Hepatocyte (in vitro differentiated cells): ENCODE data around the gene HK2. TPM values are rescaled to one million over a fixed set of nuclear protein-coding genes. Genes with fewer than 3 reads are reported as not detected.

Experiments
- DNase-seq: peaks from one replicate; pipeline ENCODE4 v3.0.0-alpha.2; 2016; ENCODE audit warnings: low spot score
- H2AFZ ChIP-seq: fragments of 200-600 bp; sonication (generic); 2 replicates; pipeline ENCODE4 v1.6.0; 2016; ENCODE audit warnings: antibody characterized with exemption, mild to moderate bottlenecking
- H3K27ac ChIP-seq: fragments of 200-600 bp; sonication (generic); 2 replicates; pipeline ENCODE4 v1.5.1; 2016; ENCODE audit warnings: mild to moderate bottlenecking
- H3K27me3 ChIP-seq: fragments of 200-600 bp; sonication (generic); 2 replicates; pipeline ENCODE4 v1.6.1; 2016
- H3K36me3 ChIP-seq: fragments of 200-600 bp; sonication (generic); replicated peaks from 2 replicates; pipeline ENCODE4 v1.5.1; 2016; ENCODE audit warnings: low read depth; ENCODE audit not compliant: insufficient read depth
- H3K4me1 ChIP-seq: fragments of 200-600 bp; sonication (generic); 2 replicates; pipeline ENCODE4 v1.5.1; 2016; ENCODE audit warnings: mild to moderate bottlenecking, moderate library complexity; ENCODE audit not compliant: insufficient read depth
- H3K4me2 ChIP-seq: fragments of 200-600 bp; sonication (generic); 2 replicates; pipeline ENCODE4 v1.6.0; 2016
- H3K4me3 ChIP-seq: fragments of 200-600 bp; sonication (generic); 2 replicates; pipeline ENCODE4 v1.5.1; 2016; ENCODE audit warnings: mild to moderate bottlenecking
- H3K79me2 ChIP-seq: fragments of 200-600 bp; sonication (generic); 2 replicates; pipeline ENCODE4 v1.6.0; 2017; ENCODE audit warnings: mild to moderate bottlenecking
- H3K9me2 ChIP-seq: fragments of 200-600 bp; sonication (generic); replicated peaks from 2 replicates; pipeline ENCODE4 v1.6.0; 2017; ENCODE audit warnings: mild to moderate bottlenecking; ENCODE audit not compliant: insufficient read depth
- H3K9me3 ChIP-seq: fragments of 200-600 bp; sonication (generic); 2 replicates; pipeline ENCODE4 v1.5.1; 2016; ENCODE audit warnings: low read depth, mild to moderate bottlenecking
- H4K20me1 ChIP-seq: fragments of 200-600 bp; sonication (generic); 2 replicates; pipeline ENCODE4 v1.6.0; 2016; ENCODE audit warnings: mild to moderate bottlenecking; ENCODE audit not compliant: insufficient read depth, poor library complexity, severe bottlenecking
- CTCF ChIP-seq: fragments of 200-600 bp; sonication (generic); IDR thresholded peaks from 2 replicates; pipeline ENCODE4 v1.5.1; 2016; ENCODE audit warnings: antibody characterized with exemption, mild to moderate bottlenecking; ENCODE audit not compliant: poor library complexity
- EZH2 ChIP-seq: fragments of 200-600 bp; sonication (generic); IDR thresholded peaks from 2 replicates; pipeline ENCODE4 v1.6.1; 2016; ENCODE audit warnings: antibody characterized with exemption, mild to moderate bottlenecking, borderline replicate concordance
- EZH2phosphoT487 ChIP-seq: fragments of 200-600 bp; sonication (generic); IDR thresholded peaks from one replicate; pipeline ENCODE4 v1.6.1; 2018; ENCODE audit warnings: antibody characterized with exemption, mild to moderate bottlenecking, low read depth, moderate library complexity; ENCODE audit not compliant: unreplicated experiment, severe bottlenecking
- WGBS: methylation state at CpG from one replicate; pipeline ENCODE4 v1.1.6; 2016; ENCODE audit warnings: low lambda C conversion rate; ENCODE audit errors: missing lambda C conversion rate; 5-methylcytosine and 5-hydroxymethylcytosine counted together
- polyA plus RNA-seq: library from polyadenylated mRNA; unstranded; fragments of >200 nt; fragmentation: Nextera tagmentation; extraction: Ambion mirVana; gene quantifications from 2 replicates; pipeline ENCODE4 v1.2.1, GENCODE V29; 2016
- total RNA-seq: library from RNA; depleted of rRNA; stranded (reverse); fragments of >200 nt; gene quantifications from 2 replicates; pipeline ENCODE4 v1.2.3, GENCODE V29; 2014

HK2 gene
- total and polyA plus RNA-seq, 2 experiments from 2014 or later, result 25.4 to 25.6 TPM

DNA sequence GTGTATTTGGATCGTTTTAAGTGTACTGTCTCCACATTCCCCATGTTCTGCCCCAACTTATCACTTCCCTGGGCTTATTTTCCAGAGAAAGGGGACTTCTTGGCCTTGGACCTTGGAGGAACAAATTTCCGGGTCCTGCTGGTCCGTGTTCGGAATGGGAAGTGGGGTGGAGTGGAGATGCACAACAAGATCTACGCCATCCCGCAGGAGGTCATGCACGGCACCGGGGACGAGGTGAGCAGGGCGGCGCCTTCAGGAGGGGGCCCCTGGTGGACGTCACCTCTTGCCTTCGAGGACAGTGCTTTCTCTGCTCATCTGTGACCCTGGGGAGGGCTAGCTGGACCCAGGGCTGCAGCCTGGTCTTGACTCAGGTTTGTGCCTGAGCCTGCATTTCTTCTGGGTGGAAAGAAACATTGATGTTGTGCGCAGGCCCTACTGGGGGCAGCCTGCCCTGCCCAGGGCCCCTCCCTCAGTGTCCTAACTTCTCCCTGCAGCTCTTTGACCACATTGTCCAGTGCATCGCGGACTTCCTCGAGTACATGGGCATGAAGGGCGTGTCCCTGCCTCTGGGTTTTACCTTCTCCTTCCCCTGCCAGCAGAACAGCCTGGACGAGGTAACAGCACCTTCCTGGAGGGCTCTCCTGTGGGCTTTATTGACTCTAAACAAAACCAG is 47.8 kb downstream of the HK2 start:
- no peak overlapping the region for H3K27ac ChIP-seq
- no peaks in the 10 kb centered on the region for H3K9me2 ChIP-seq
- no peaks in the 10 kb centered on the region for H3K4me1 ChIP-seq
- no peaks in the 10 kb centered on the region for H3K27me3 ChIP-seq
- H3K4me3 ChIP-seq, result no peak overlapping the region
- no peaks in the 10 kb centered on the region for H3K36me3 ChIP-seq
- no peak for TF ChIP-seq EZH2
- no peak for TF ChIP-seq EZH2phosphoT487
- TF ChIP-seq CTCF, result no peak
- no peaks in the 10 kb centered on the region for H3K9me3 ChIP-seq
- no peak overlapping the region for H3K4me2 ChIP-seq
- H3K79me2 ChIP-seq, result no peaks in the 10 kb centered on the region
- no peak overlapping the region for H2AFZ ChIP-seq
- H4K20me1 ChIP-seq, result no peaks in the 10 kb centered on the region
- WGBS, result 95% methylated on average over 19 of the region's 19 CpGs
- no peak for DNase-seq

DNA sequence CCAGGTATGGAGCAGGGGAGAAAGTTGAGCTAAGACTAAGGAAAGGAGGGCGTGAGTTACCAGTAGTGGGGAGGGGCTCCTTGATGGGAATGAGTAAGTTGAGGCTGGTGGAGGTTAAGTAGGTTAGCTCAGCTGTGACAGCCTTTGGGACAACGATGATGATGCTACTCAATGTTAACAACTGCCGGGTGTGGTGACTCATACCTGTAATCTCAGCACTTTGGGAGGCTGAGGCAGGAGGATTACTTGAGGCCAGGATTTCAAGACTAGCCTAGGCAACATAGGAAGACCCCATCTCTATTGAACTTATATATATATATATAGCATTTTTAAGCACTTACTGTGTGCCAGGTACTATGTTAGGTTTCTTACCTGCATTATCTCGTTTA is 48.4 kb downstream of the HK2 start:
- no peaks in the 10 kb centered on the region for H3K4me1 ChIP-seq
- no peak overlapping the region for H3K27ac ChIP-seq
- H3K27me3 ChIP-seq, result no peaks in the 10 kb centered on the region
- TF ChIP-seq EZH2, result no peak
- no peak for TF ChIP-seq CTCF
- TF ChIP-seq EZH2phosphoT487, result no peak
- H3K79me2 ChIP-seq, result no peaks in the 10 kb centered on the region
- H3K36me3 ChIP-seq, result no peaks in the 10 kb centered on the region
- no peak overlapping the region for H2AFZ ChIP-seq
- 88% methylated on average over 4 of the region's 4 CpGs for WGBS
- no peak overlapping the region for H3K4me3 ChIP-seq
- H3K4me2 ChIP-seq, result no peak overlapping the region
- DNase-seq, result no peak
- no peaks in the 10 kb centered on the region for H3K9me2 ChIP-seq
- no peaks in the 10 kb centered on the region for H4K20me1 ChIP-seq
- no peaks in the 10 kb centered on the region for H3K9me3 ChIP-seq

- no peaks in the 10 kb centered on the region for H3K9me3 ChIP-seq
- no peaks in the 10 kb centered on the region for H3K79me2 ChIP-seq
- 96% methylated on average over 6 of the region's 6 CpGs for WGBS
- no peaks in the 10 kb centered on the region for H3K9me2 ChIP-seq
- no peaks in the 10 kb centered on the region for H3K36me3 ChIP-seq
- H3K4me1 ChIP-seq, result no peaks in the 10 kb centered on the region
- no peak overlapping the region for H3K4me2 ChIP-seq
- H4K20me1 ChIP-seq, result no peaks in the 10 kb centered on the region
- DNase-seq, result no peak
- TF ChIP-seq EZH2, result no peak
- no peak for TF ChIP-seq EZH2phosphoT487
- TF ChIP-seq CTCF, result no peak
- H2AFZ ChIP-seq, result no peak overlapping the region
- H3K27ac ChIP-seq, result no peak overlapping the region
- H3K27me3 ChIP-seq, result no peaks in the 10 kb centered on the region
- H3K4me3 ChIP-seq, result no peak overlapping the region
Observed at GRCh38 chr2:74883011-74883410, 49.1 kb downstream of the HK2 start.
